Erythroblast (primary cell): ENCODE results near the gene CEP19.
A peak's percentile ranks its signal among the peaks of the same experiment; 100 is the strongest.
"Not testable (repeated sequence)": the region's sequence is repeated elsewhere in the genome, so short reads cannot be mapped to it uniquely, and the experiment has no call there.

Experiments used
- DNase-seq, 2 experiments: peaks; one replicate each; lab custom pipeline; 2025; lab: John Stamatoyannopoulos, UW
- GATA1 ChIP-seq: IDR thresholded peaks from 2 replicates; pipeline ENCODE4 v1.6.1; 2011; ENCODE audit warnings: low read depth, mild to moderate bottlenecking, control low read depth, low read length, moderate library complexity
- POLR2A ChIP-seq: IDR thresholded peaks from 2 replicates; pipeline ENCODE4 v1.6.1; 2011; ENCODE audit warnings: mild to moderate bottlenecking, low read length

CEP19 gene, protein sequence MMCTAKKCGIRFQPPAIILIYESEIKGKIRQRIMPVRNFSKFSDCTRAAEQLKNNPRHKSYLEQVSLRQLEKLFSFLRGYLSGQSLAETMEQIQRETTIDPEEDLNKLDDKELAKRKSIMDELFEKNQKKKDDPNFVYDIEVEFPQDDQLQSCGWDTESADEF

GRCh38 chr3:196711838-196712513 is at the start of gene CEP19, which contains the start of gene PIGX:
Gene CEP19, minus strand, starts transcription at chr3:196712250. Its CDS starts 3,593 bp downstream, at chr3:196708657.
Gene PIGX, plus strand, starts transcription at chr3:196712377.
- peak; percentile 80 for TF ChIP-seq POLR2A
- TF ChIP-seq GATA1: no peak
- DNase-seq: peak; percentile 89 to 94

GRCh38 chr3:196757876-196758739 is 46.1 kb upstream of the CEP19 start:
- TF ChIP-seq GATA1: no peak
- TF ChIP-seq POLR2A: no peak
- DNase-seq: no peak

GRCh38 chr3:196756732-196757131 is 44.7 kb upstream of the CEP19 start:
- DNase-seq: no peak
- no peak for TF ChIP-seq GATA1
- no peak for TF ChIP-seq POLR2A

- no peak for TF ChIP-seq POLR2A
- no peak for TF ChIP-seq GATA1
- DNase-seq: peak; percentile 11 to 34
Observed at GRCh38 chr3:196754091-196754981, 42.3 kb upstream of the CEP19 start.

- no peak for TF ChIP-seq POLR2A
- no peak for TF ChIP-seq GATA1
Observed at GRCh38 chr3:196753201-196753600, 41.2 kb upstream of the CEP19 start.

GRCh38 chr3:196749125-196749524 is 37.1 kb upstream of the CEP19 start:
- DNase-seq: no peak
- no peak for TF ChIP-seq GATA1

More at GRCh38 chr3:196753201-196753600, 41.2 kb upstream of the CEP19 start:
- peak in 1 of 2 experiments; percentile 25 for DNase-seq

DNA sequence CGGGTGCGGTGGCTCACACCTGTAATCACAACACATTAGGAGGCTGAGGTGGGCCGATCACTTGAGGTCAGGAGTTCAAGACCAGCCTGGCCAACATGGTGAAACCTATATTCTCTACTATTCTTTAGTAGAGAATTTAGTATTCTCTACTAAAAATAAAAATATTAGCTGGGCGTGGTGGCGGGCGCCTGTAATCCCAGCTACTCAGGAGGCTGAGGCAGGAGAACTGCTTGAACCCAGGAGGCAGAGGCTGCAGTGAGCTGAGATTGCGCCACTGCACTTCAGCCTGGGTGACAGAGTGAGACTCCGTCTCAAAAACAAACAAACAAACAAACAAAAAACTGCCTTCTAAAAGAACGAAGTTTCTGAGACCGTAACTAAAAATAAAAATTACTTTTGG is 31.5 kb upstream of the CEP19 start:
- not testable (repeated sequence) for DNase-seq

DNA sequence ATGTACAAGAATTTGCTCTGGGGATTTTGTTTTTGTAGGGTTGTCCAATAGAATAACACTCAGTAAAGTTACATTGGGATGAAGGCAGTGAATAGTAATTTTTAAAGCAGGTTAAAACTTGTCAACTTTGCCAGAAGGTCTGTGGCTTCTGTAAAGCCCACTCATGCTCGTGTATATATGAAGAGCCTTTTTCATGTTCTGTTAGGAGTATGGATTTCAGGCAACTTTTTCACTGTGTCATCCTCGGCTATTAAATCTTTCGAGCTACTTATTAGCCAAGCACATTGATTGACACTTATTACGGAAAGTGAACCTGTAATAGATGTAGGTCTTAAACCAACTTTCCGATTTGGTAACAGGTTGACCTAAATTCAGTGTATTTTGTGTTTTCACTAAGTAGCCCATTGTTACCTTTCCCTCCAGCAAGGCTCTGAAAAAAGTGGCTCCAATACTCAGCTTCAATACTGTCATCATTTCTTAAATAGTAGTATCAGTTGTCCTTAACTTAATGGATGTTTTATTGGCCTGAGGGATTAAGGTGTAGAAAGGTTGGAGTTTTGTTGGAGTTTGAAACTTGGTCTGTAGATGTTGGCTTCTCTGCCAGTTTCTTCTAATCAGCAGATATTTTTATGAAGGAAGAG is 29.3 kb upstream of the CEP19 start:
- TF ChIP-seq POLR2A: no peak
- no peak for TF ChIP-seq GATA1
- peak in 1 of 2 experiments; percentile 35 for DNase-seq

DNA sequence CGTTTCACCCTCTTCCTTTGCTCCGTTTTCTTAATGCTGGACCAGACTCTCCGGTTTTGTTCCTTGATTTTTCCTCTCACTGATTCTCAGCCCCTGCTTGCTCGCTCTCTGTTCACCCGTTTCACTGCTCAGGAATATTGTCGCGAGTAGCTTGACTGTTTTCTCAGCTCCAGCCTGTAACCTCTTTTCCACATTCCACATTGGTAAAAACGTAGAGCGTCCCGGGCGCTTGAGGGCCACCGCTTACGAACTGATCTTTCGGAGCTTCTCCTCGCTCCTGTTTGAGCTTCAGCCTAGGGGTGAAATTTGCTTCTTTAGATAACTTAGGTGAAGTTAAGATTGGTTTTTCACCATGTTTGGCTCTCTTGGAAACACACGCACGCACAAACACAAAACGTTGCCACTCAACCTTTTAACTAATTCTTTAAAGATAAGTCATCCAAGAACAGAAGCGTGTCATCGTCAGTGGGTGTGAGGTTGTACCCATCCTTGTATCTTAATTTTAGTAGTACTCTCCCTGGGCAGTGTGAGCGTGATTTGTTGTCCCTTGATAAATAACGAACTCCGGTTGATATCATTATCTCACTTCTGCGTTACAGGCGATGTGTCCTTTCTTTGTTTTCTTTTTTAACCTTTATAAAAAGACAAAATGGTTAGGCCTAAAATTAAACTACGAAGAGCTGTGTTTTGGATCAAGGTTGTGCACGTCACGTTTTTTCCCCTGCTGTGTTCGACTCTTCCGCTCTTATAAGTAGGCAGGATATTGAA is 28.6 kb upstream of the CEP19 start:
- TF ChIP-seq POLR2A (peak; percentile 0), GATA1 (no peak)
- peak; percentile 59 to 71 for DNase-seq

DNA sequence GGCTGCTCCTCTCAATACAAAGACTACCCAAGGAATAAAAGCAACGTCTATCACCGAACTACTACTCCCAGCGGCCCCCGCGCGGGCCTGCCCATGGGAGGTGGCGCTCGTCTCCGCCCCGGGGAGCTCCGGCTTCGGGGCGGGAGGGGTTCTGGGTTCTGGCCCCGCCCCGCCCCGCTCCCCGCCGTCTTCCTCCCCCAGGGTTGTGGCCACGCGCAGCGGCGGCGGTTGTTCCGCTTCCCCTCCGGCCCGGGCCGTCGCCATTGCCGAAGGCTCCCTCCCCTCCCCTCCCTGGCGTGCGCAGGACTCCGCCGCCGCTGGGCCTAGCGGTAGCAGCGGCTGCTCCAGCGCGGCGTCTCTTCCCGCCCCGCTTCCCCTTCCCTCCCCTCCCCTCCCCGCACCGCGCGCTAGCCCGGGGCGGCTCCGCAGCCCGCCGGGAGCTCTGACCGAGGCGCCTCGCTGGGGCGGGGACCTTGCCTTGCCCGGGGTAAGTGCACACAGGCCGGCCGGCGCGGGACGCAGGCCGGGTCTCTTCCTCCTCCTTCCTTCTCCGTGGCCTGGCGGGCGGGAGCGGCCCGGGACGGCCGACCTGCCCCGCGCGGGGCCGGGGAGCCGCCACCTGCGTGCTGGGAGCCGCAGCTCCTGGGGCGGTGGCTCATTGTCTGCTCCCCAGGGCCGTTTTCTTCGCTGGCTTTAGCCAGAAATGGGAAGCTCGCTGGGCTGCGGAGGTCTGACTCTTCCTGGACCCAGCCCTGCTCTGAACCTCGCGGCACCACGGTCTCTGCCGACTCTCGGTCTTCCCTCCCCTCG is 27.8 kb upstream of the CEP19 start, which contains the start of gene PAK2:
PAK2 (plus strand) TSS at position 187 of the 810 bp plus-strand sequence. CDS start 42,790 bp downstream, outside the sequence.
- DNase-seq: peak; percentile 91 to 95
- no peak for TF ChIP-seq GATA1
- peak; percentile 40 for TF ChIP-seq POLR2A

- no peak for TF ChIP-seq GATA1
- no peak for TF ChIP-seq POLR2A
- DNase-seq: no peak
Observed at GRCh38 chr3:196737655-196738054, 25.6 kb upstream of the CEP19 start.
